Mesendoderm (in vitro differentiated cells): ENCODE measurements around the gene HOXC5.

Experiments
- DNase-seq: peaks from one replicate; pipeline ENCODE4 v3.0.0; 2013
- H2AK5ac ChIP-seq: 2 replicates; pipeline ENCODE4 v1.6.1; 2013; ENCODE audit warnings: low read length, inconsistent platforms
- H2BK120ac ChIP-seq: 2 replicates; pipeline ENCODE4 v1.6.1; 2013; ENCODE audit warnings: low read depth, mild to moderate bottlenecking, low read length, moderate library complexity, mixed read lengths
- H2BK15ac ChIP-seq: replicated peaks from 2 replicates; pipeline ENCODE4 v1.6.1; 2013; ENCODE audit warnings: low read depth, mild to moderate bottlenecking, moderate library complexity
- H2BK5ac ChIP-seq: 2 replicates; pipeline ENCODE4 v1.6.1; 2013; ENCODE audit warnings: low read length, inconsistent platforms
- H3K18ac ChIP-seq: 2 replicates; pipeline ENCODE4 v1.6.1; 2013; ENCODE audit warnings: mild to moderate bottlenecking, low read length, mixed read lengths
- H3K23ac ChIP-seq: one replicate; pipeline ENCODE4 v1.6.1; 2013; ENCODE audit warnings: low read length
- H3K27ac ChIP-seq: 2 replicates; pipeline ENCODE4 v1.5.1; 2013; ENCODE audit warnings: low read depth, mild to moderate bottlenecking, inconsistent platforms, low read length, moderate library complexity
- H3K27me3 ChIP-seq: 2 replicates; pipeline ENCODE4 v1.6.1; 2013; ENCODE audit warnings: low read length, control low read depth, mild to moderate bottlenecking, inconsistent platforms; ENCODE audit not compliant: insufficient read depth, poor library complexity
- H3K36me3 ChIP-seq: 2 replicates; pipeline ENCODE4 v1.6.1; 2013; ENCODE audit warnings: low read length, inconsistent platforms; ENCODE audit not compliant: control insufficient read depth, insufficient read depth
- H3K4ac ChIP-seq: one replicate; pipeline ENCODE4 v1.6.1; 2013; ENCODE audit warnings: low read depth, mild to moderate bottlenecking, low read length, moderate library complexity
- H3K4me1 ChIP-seq: 2 replicates; pipeline ENCODE4 v1.6.1; 2013; ENCODE audit warnings: low read depth, low read length, inconsistent platforms; ENCODE audit not compliant: control insufficient read depth
- H3K4me2 ChIP-seq: 2 replicates; pipeline ENCODE4 v1.6.1; 2013; ENCODE audit warnings: low read length
- H3K4me3 ChIP-seq: 2 replicates; pipeline ENCODE4 v1.5.1; 2013; ENCODE audit warnings: mild to moderate bottlenecking, low read length
- H3K56ac ChIP-seq: one replicate; pipeline ENCODE4 v1.6.1; 2013; ENCODE audit warnings: low read length
- H3K79me1 ChIP-seq: 2 replicates; pipeline ENCODE4 v1.6.1; 2013; ENCODE audit warnings: low read length, inconsistent platforms
- H3K79me2 ChIP-seq: 2 replicates; pipeline ENCODE4 v1.6.1; 2013; ENCODE audit warnings: mild to moderate bottlenecking, low read length; ENCODE audit not compliant: control insufficient read depth, insufficient read depth
- H3K9ac ChIP-seq: 2 replicates; pipeline ENCODE4 v1.6.1; 2013; ENCODE audit warnings: low read length, inconsistent platforms
- H4K5ac ChIP-seq: one replicate; pipeline ENCODE4 v1.6.1; 2013; ENCODE audit warnings: low read length
- H4K8ac ChIP-seq: one replicate; pipeline ENCODE4 v1.6.1; 2013; ENCODE audit warnings: low read depth, mild to moderate bottlenecking, control low read depth, low read length, moderate library complexity
- WGBS: extraction: QIAGEN DNeasy Blood & Tissue Kit; methylation state at CpG from one replicate; pipeline ENCODE4 v1.1.7; 2013; ENCODE audit warnings: low lambda C conversion rate, missing lambda C conversion rate; ENCODE audit not compliant: insufficient coverage; ENCODE audit errors: extremely low coverage; 5-methylcytosine and 5-hydroxymethylcytosine counted together

Gene HOXC5

DNA sequence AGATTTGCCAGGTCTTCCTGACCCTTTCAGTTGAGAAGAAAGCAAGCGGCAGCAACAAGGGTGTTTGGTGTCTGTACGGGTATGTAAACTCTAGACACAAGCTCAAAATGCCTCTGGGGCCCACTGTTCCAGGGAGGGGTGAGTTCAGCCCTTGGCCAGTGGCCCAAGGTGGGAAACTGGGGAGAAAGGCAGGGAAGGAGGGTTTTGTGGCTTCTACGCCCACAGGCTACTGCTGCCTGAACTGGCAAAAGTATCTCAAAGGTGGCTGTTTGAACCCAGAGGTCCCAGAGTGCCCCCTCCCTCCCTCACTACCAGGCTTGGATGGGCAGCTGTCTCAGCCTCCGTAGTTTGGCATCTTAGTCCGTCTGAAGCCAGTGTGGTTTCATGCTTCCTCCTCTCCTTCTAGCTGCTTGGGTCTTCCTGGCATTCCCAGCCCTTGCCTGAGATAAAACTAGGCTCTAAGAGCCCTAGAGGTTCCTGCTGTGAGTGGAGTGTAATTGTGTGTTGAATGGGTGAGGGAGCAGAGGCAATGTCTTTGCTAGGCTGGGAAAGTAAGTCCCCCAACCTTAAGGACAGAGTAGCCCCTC is 5.5 kb downstream of the HOXC5 start:
- Histone ChIP-seq H3K23ac (no peak overlapping the region), H3K27me3 (peaks cover 87% of the 10 kb centered on the region)

DNA sequence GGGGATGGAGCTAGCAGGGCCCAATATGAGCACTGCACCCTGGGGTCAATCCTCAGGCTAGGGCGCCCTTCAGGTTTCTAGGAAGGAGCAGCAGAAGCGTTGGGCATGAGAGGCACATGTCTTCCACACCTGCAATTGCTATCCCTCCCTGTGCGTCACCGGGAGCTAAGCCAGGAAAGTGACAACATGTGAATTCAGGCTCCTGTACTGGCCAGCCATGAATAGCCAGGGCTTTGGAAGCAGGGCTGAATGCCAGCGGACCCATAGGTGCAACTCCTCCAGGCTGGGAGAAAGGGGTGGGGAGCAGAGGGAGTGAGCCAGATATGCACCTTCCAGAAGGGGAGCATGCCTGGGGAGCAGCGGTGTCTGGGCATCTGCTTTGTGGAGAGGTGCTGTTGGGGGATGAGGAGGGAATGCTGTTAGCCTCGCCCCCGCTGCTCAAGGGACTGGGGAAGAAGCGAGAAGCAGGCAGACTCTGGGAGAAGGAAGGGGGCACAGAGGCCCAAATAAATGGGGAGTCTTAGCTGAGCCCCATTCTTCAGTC is 6.1 kb downstream of the HOXC5 start:
- Histone ChIP-seq H3K79me1 (no peaks in the 10 kb centered on the region), H2BK120ac (no peak overlapping the region), H3K27ac (no peak overlapping the region), H2BK5ac (no peak overlapping the region), H4K8ac (no peak overlapping the region), H3K4ac (no peak overlapping the region), H3K36me3 (no peaks in the 10 kb centered on the region), H2AK5ac (no peak overlapping the region), H3K4me2 (no peak overlapping the region), H3K27me3 (peaks cover 88% of the 10 kb centered on the region), H2BK15ac (no peak overlapping the region), H3K4me1 (no peaks in the 10 kb centered on the region), H4K5ac (no peak overlapping the region), H3K4me3 (no peak overlapping the region), H3K56ac (no peak overlapping the region), H3K23ac (no peak overlapping the region), H3K18ac (no peak overlapping the region), H3K79me2 (no peaks in the 10 kb centered on the region), H3K9ac (no peak overlapping the region)
- no CpG with 5 or more reads among the region's 9 CpGs for WGBS
- DNase-seq = no peak

More for the DNA sequence above, 5.5 kb downstream of the HOXC5 start:
- no peaks in the 10 kb centered on the region for H3K36me3 ChIP-seq
- DNase-seq = no peak
- H3K18ac ChIP-seq = no peak overlapping the region
- no peak overlapping the region for H3K4ac ChIP-seq
- no peaks in the 10 kb centered on the region for H3K79me1 ChIP-seq
- no peak overlapping the region for H3K4me3 ChIP-seq
- H3K4me2 ChIP-seq = no peak overlapping the region
- no CpG with 5 or more reads among the region's 5 CpGs for WGBS
- no peaks in the 10 kb centered on the region for H3K79me2 ChIP-seq
- no peak overlapping the region for H2BK15ac ChIP-seq
- H2BK120ac ChIP-seq = no peak overlapping the region
- H2AK5ac ChIP-seq = no peak overlapping the region
- H3K56ac ChIP-seq = no peak overlapping the region
- no peak overlapping the region for H3K27ac ChIP-seq
- no peak overlapping the region for H3K9ac ChIP-seq
- H4K5ac ChIP-seq = no peak overlapping the region
- no peaks in the 10 kb centered on the region for H3K4me1 ChIP-seq
- no peak overlapping the region for H2BK5ac ChIP-seq
- no peak overlapping the region for H4K8ac ChIP-seq

DNA sequence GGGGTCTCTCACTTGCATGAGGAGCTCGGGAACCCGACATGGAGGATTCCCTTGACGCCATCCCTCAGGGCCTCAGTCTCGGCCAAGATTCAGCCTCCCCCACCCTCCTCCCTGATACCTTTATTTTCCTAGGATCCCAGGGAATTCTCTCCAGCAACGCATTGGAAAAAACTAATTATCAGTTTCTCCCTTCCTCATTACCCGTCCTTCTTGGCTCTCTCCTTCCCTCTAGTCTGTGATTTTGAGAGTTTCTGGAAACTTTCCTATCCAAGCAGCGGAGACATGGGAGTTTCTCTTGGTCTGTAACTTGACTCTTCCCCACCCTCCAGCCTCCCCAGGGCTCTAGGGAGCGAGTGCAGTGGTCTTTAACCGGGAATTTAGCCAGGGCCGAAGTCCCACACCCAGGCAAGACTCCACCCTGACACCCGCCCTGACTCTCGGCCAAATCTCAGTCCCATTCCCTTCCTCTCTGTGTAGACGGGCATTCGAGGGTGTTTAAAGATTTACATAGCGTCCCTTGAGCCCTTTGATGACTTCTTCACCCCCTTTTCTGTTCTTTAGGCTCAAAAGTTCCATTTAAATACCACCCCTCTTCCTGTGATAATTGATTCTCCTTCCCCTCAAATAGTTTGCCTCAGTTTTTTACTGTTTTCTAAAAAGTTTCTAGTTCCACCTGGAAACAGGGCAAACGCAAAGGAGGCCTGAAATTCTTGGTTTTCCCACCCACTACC is 6.7 kb downstream of the HOXC5 start:
- Histone ChIP-seq H3K4me1 (no peaks in the 10 kb centered on the region), H3K56ac (no peak overlapping the region), H2BK5ac (no peak overlapping the region), H3K36me3 (no peaks in the 10 kb centered on the region), H3K79me1 (no peaks in the 10 kb centered on the region), H3K27me3 (peaks cover 90% of the 10 kb centered on the region), H2BK15ac (no peak overlapping the region), H3K4me2 (no peak overlapping the region), H3K27ac (no peak overlapping the region), H2AK5ac (no peak overlapping the region), H3K18ac (no peak overlapping the region), H4K8ac (no peak overlapping the region), H3K23ac (no peak overlapping the region), H4K5ac (no peak overlapping the region), H3K79me2 (no peaks in the 10 kb centered on the region), H3K4me3 (no peak overlapping the region), H2BK120ac (no peak overlapping the region), H3K4ac (no peak overlapping the region), H3K9ac (no peak overlapping the region)
- no CpG with 5 or more reads among the region's 16 CpGs for WGBS
- no peak for DNase-seq

DNA sequence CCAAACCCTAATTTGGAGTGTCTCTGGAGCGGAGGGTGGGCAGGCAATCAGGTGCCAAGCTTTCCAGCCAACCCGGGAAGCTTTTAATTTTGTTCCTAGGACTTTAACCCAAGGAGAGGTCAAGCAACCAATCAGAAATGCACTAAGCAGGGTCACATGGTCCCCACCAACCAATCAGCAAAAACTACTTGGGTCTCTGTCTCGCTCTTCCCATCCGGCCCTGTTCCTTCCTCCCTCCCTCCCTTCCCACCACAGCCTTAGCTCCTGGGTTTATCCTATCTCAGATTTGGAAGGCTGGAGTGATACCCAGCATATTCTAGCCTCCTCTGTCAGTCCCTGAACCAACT is 7.3 kb downstream of the HOXC5 start:
- Histone ChIP-seq H3K23ac (no peak overlapping the region), H4K8ac (no peak overlapping the region), H3K79me2 (no peaks in the 10 kb centered on the region), H3K4me2 (no peak overlapping the region), H3K4ac (no peak overlapping the region), H2BK15ac (no peak overlapping the region), H3K36me3 (no peaks in the 10 kb centered on the region), H2AK5ac (no peak overlapping the region), H4K5ac (no peak overlapping the region), H3K79me1 (no peaks in the 10 kb centered on the region), H3K27ac (no peak overlapping the region), H3K4me1 (no peaks in the 10 kb centered on the region), H3K4me3 (no peak overlapping the region), H3K9ac (no peak overlapping the region), H3K18ac (no peak overlapping the region), H3K27me3 (peaks cover 91% of the 10 kb centered on the region), H2BK5ac (no peak overlapping the region), H3K56ac (no peak overlapping the region), H2BK120ac (no peak overlapping the region)
- no CpG with 5 or more reads among the region's 4 CpGs for WGBS
- no peak for DNase-seq

DNA sequence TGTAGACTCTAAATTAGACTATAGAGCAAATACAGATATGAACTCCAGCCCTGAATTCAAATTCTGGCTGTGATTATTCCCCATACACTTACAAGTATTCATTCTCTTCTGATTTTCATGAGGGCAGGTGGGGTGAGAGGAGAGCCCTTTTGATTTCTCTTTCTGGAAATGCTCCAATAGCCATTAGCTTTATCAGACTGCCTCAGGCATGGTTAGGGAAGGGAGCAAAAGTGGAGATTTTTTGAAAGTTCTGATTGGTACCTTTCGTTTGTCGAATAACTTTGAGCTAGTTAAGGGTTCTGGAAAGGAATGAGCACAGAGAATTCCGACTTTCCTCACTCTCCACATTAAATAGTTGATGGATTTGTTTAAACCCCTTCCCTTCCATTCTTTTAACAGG is 7.8 kb downstream of the HOXC5 start:
- no peaks in the 10 kb centered on the region for H3K79me1 ChIP-seq
- no peak overlapping the region for H3K9ac ChIP-seq
- no peak overlapping the region for H3K4me2 ChIP-seq
- no peak overlapping the region for H2BK5ac ChIP-seq
- H3K18ac ChIP-seq = no peak overlapping the region
- no peak overlapping the region for H3K56ac ChIP-seq
- no peaks in the 10 kb centered on the region for H3K4me1 ChIP-seq
- no peak for DNase-seq
- H3K27ac ChIP-seq = no peak overlapping the region
- no peak overlapping the region for H2AK5ac ChIP-seq
- H4K8ac ChIP-seq = no peak overlapping the region
- no peaks in the 10 kb centered on the region for H3K36me3 ChIP-seq
- no peak overlapping the region for H2BK120ac ChIP-seq
- H3K27me3 ChIP-seq = peaks cover 88% of the 10 kb centered on the region
- no peaks in the 10 kb centered on the region for H3K79me2 ChIP-seq
- no peak overlapping the region for H2BK15ac ChIP-seq
- H3K4ac ChIP-seq = no peak overlapping the region
- no peak overlapping the region for H3K4me3 ChIP-seq
- no peak overlapping the region for H3K23ac ChIP-seq
- whole genome bisulfite sequencing = no CpG with 5 or more reads among the region's 3 CpGs
- H4K5ac ChIP-seq = no peak overlapping the region
